ENCODE results near the gene INTS2. TPM values are rescaled to one million over a fixed set of nuclear protein-coding genes. Genes with fewer than 3 reads are reported as not detected.
A peak's percentile ranks its signal among the peaks of the same experiment; 100 is the strongest.
"Not testable (repeated sequence)": the region's sequence is repeated elsewhere in the genome, so short reads cannot be mapped to it uniquely, and the experiment has no call there.

Gene INTS2
- total RNA-seq, 1 experiment from 2014 or later, result 18.1 TPM

- no peaks in the 10 kb centered on the region for H3K79me2 ChIP-seq (ENCODE audit: low read length)
- no peaks in the 10 kb centered on the region for H3K9me2 ChIP-seq (replicated peaks; ENCODE audit: low read length)
- intact Hi-C loops (cut with micrococcal nuclease), result loop anchor here (10.0 kb wide), 1 partner anchor 233 kb away; no protein-coding TSS in a partner anchor
- 0 out of 2 replicates have a peak, but pooled peaks cover 8% of the 10 kb centered on the region for H4K20me1 ChIP-seq (ENCODE audit: low read length)
- peaks cover 29% of the 10 kb centered on the region for H3K36me3 ChIP-seq (ENCODE audit: low read depth, low read length)
- no peak overlapping the region for H3K4me2 ChIP-seq (ENCODE audit: low read length)
- no peaks in the 10 kb centered on the region for H3F3A ChIP-seq (ENCODE audit: low read length, unreplicated experiment)
- DNase-seq (no peak), ATAC-seq (no peak)
- no peak overlapping the region for H3K27ac ChIP-seq (ENCODE audit: low read length)
- no peak overlapping the region for H2AFZ ChIP-seq (ENCODE audit: low read length)
- ChIA-PET CTCF (interaction anchor here (0.8 kb wide), 1 partner anchor 168 kb away, joined by 6 read pairs; no protein-coding TSS in a partner anchor), POLR2A (ENCODE audit: unreplicated experiment) (no interaction called here)
- no peaks in the 10 kb centered on the region for H3K9me3 ChIP-seq (ENCODE audit: low read length)
- TF ChIP-seq EZH2phosphoT487 (IDR thresholded peaks at IDR 0.05; ENCODE audit: borderline replicate concordance, low read length), result no peak
- TF ChIP-seq EZH2 (IDR thresholded peaks at IDR 0.05; ENCODE audit: low read length, unreplicated experiment), result no peak
- TF ChIP-seq CTCF (conservative IDR thresholded peaks at IDR 0.05; ENCODE audit: low read depth, low read length), result no peak
- no peaks in the 10 kb centered on the region for H3K27me3 ChIP-seq (ENCODE audit: low read length)
- BruUV-seq (replicated peaks), result no TSS peak
- no peak overlapping the region for H3K9ac ChIP-seq (ENCODE audit: low read length)
- H3K4me1 ChIP-seq (ENCODE audit: insufficient read depth, low read length), result no peaks in the 10 kb centered on the region
- H3K4me3 ChIP-seq (ENCODE audit: low read length), result no peak overlapping the region
Measured at GRCh38 chr17:61942085-61942484, 14.3 kb upstream of the INTS2 start.

- ChIA-PET CTCF (interaction anchor here (1.2 kb wide), 1 partner anchor 182 kb away, joined by 4 read pairs; no protein-coding TSS in a partner anchor), POLR2A (ENCODE audit: unreplicated experiment) (no interaction called here)
- no peak for DNase-seq
- Histone ChIP-seq H3K9ac (ENCODE audit: low read length) (peak overlapping the region; percentile 96), H2AFZ (ENCODE audit: low read length) (peak overlapping the region; percentile 84), H3K79me2 (ENCODE audit: low read length) (peaks cover 19% of the 10 kb centered on the region), H3K27me3 (ENCODE audit: low read length) (no peaks in the 10 kb centered on the region), H4K20me1 (ENCODE audit: low read length) (no peaks in the 10 kb centered on the region), H3K9me2 (replicated peaks; ENCODE audit: low read length) (no peaks in the 10 kb centered on the region), H3K27ac (ENCODE audit: low read length) (peak overlapping the region; percentile 68), H3K4me2 (ENCODE audit: low read length) (peak overlapping the region; percentile 90), H3F3A (ENCODE audit: low read length, unreplicated experiment) (no peaks in the 10 kb centered on the region), H3K9me3 (ENCODE audit: low read length) (no peaks in the 10 kb centered on the region), H3K36me3 (ENCODE audit: low read depth, low read length) (peaks cover 4% of the 10 kb centered on the region), H3K4me3 (ENCODE audit: low read length) (peak overlapping the region; percentile 88), H3K4me1 (ENCODE audit: insufficient read depth, low read length) (peaks cover 16% of the 10 kb centered on the region)
- no TSS peak for BruUV-seq (replicated peaks)
- intact Hi-C loops (cut with micrococcal nuclease), result loop anchor here (5.0 kb wide), 2 partner anchors 66 to 139 kb away; partner anchors contain the start of genes BRIP1 and MED13
- no peak for ATAC-seq
- no peak for TF ChIP-seq EZH2 (IDR thresholded peaks at IDR 0.05; ENCODE audit: low read length, unreplicated experiment)
- TF ChIP-seq EZH2phosphoT487 (IDR thresholded peaks at IDR 0.05; ENCODE audit: borderline replicate concordance, low read length), result no peak
- TF ChIP-seq CTCF (conservative IDR thresholded peaks at IDR 0.05; ENCODE audit: low read depth, low read length), result no peak
Measured at GRCh38 chr17:61928101-61928436, 287 bp upstream of the INTS2 start.

GRCh38 chr17:61926826-61927207 is 965 bp downstream of the INTS2 start:
- Histone ChIP-seq H3K9me2 (replicated peaks; ENCODE audit: low read length) (no peaks in the 10 kb centered on the region), H3K4me3 (ENCODE audit: low read length) (peak overlapping the region; percentile 88), H3K9me3 (ENCODE audit: low read length) (no peaks in the 10 kb centered on the region), H3K27ac (ENCODE audit: low read length) (peak overlapping the region; percentile 68), H3K9ac (ENCODE audit: low read length) (peak overlapping the region; percentile 96), H3F3A (ENCODE audit: low read length, unreplicated experiment) (no peaks in the 10 kb centered on the region), H3K27me3 (ENCODE audit: low read length) (no peaks in the 10 kb centered on the region), H3K4me2 (ENCODE audit: low read length) (peak overlapping the region; percentile 90), H2AFZ (ENCODE audit: low read length) (peak overlapping the region; percentile 84), H3K79me2 (ENCODE audit: low read length) (peaks cover 19% of the 10 kb centered on the region), H3K4me1 (ENCODE audit: insufficient read depth, low read length) (peaks cover 16% of the 10 kb centered on the region), H3K36me3 (ENCODE audit: low read depth, low read length) (peaks cover 4% of the 10 kb centered on the region), H4K20me1 (ENCODE audit: low read length) (no peaks in the 10 kb centered on the region)
- POLR2A ChIA-PET (ENCODE audit: unreplicated experiment), result interaction anchor here (0.6 kb wide), 1 partner anchor 23 kb away, joined by 5 read pairs; no protein-coding TSS in a partner anchor
- BruUV-seq (replicated peaks), result no TSS peak
- intact Hi-C loops (cut with micrococcal nuclease), result loop anchor here (5.0 kb wide), 2 partner anchors 65 to 140 kb away; partner anchors contain the start of genes BRIP1 and MED13
- no peak for TF ChIP-seq EZH2 (IDR thresholded peaks at IDR 0.05; ENCODE audit: low read length, unreplicated experiment)
- TF ChIP-seq EZH2phosphoT487 (IDR thresholded peaks at IDR 0.05; ENCODE audit: borderline replicate concordance, low read length), result no peak
- no peak for TF ChIP-seq CTCF (conservative IDR thresholded peaks at IDR 0.05; ENCODE audit: low read depth, low read length)
- CTCF ChIA-PET, result no interaction called here
- no peak; the same call in 1 of the 2 replicates for ATAC-seq
- DNase-seq, result no peak

GRCh38 chr17:61915162-61915561 is 12.6 kb downstream of the INTS2 start:
- H2AFZ ChIP-seq (ENCODE audit: low read length); H3K4me1 ChIP-seq (ENCODE audit: insufficient read depth, low read length); POLR2A ChIA-PET (ENCODE audit: unreplicated experiment); H3K9ac ChIP-seq (ENCODE audit: low read length); H3K27ac ChIP-seq (ENCODE audit: low read length); H3K79me2 ChIP-seq (ENCODE audit: low read length); ATAC-seq; H3F3A ChIP-seq (ENCODE audit: low read length, unreplicated experiment); intact Hi-C loops (cut with micrococcal nuclease); H3K4me2 ChIP-seq (ENCODE audit: low read length); H3K27me3 ChIP-seq (ENCODE audit: low read length); H3K4me3 ChIP-seq (ENCODE audit: low read length); BruUV-seq (replicated peaks); H4K20me1 ChIP-seq (ENCODE audit: low read length); H3K9me2 ChIP-seq (replicated peaks; ENCODE audit: low read length); DNase-seq; H3K9me3 ChIP-seq (ENCODE audit: low read length); CTCF ChIA-PET: not testable (repeated sequence)
- H3K36me3 ChIP-seq (ENCODE audit: low read depth, low read length), result peaks cover 39% of the 10 kb centered on the region
